K562 (cell line): ENCODE results near the gene CRABP2. TPM values are rescaled to one million over a fixed set of nuclear protein-coding genes. Genes with fewer than 3 reads are reported as not detected.

ENCODE experiments used
- EGR1 ChIP-seq: fragments of 450-650 bp; conservative IDR thresholded peaks from 2 replicates; pipeline ENCODE4 v1.6.1; 2017; ENCODE audit warnings: mild to moderate bottlenecking
- FOXK2 ChIP-seq, 2 experiments: fragments of 450-650 bp; IDR thresholded peaks in 1 of 2; conservative IDR thresholded peaks in 1 of 2; 2 replicates each; pipeline ENCODE4 v1.6.1; 2016; ENCODE audit warnings: low read depth in 2 of 2, mild to moderate bottlenecking in 1 of 2
- KDM5B ChIP-seq: fragments of 200-600 bp; sonication (generic); IDR thresholded peaks from 2 replicates; pipeline ENCODE4 v1.6.1; 2012; ENCODE audit warnings: low read depth, mild to moderate bottlenecking, moderate library complexity, low read length, control low read depth, inconsistent platforms; ENCODE audit not compliant: insufficient replicate concordance
- NCOR1 ChIP-seq: fragments of 450-650 bp; IDR thresholded peaks from 2 replicates; pipeline ENCODE4 v1.6.1; 2016; ENCODE audit warnings: mild to moderate bottlenecking, moderate library complexity
- ZKSCAN8 ChIP-seq: fragments of 200-800 bp; sonication (Bioruptor generic); IDR thresholded peaks from 2 replicates; pipeline ENCODE4 v1.6.1; 2016; ENCODE audit warnings: missing genetic modification characterization, missing compliant biosample characterization
- ZNF140 ChIP-seq: fragments of 250-450 bp; sonication (Bioruptor Pico); IDR thresholded peaks from 2 replicates; pipeline ENCODE4 v1.8.0; 2021; ENCODE audit warnings: moderate library complexity, mild to moderate bottlenecking, inconsistent platforms
- ZNF586 ChIP-seq: fragments of 450-650 bp; formaldehyde crosslinking; conservative IDR thresholded peaks from 2 replicates; pipeline ENCODE4 v1.4.0; 2020; ENCODE audit warnings: mild to moderate bottlenecking, moderate library complexity
- polyA plus RNA-seq, 8 experiments: library from polyadenylated mRNA; depleted of rRNA in 4 of 8; stranded (reverse) in 5 of 8; unstranded in 3 of 8; fragments of >200 nt; fragmentation: Nextera tagmentation in 2 of 8; fragmentation: Illumina TruSeq in 1 of 8; extraction: Ambion mirVana in 2 of 8; extraction: Trizol in 1 of 8; gene quantifications; 2 replicates each; pipeline versions ENCODE4 v1.2.1 to v1.2.3, GENCODE V29; 2011 to 2014; ENCODE audit warnings: inconsistent platforms in 1 of 8, missing spikeins in 1 of 8
- total RNA-seq, 7 experiments: library from RNA; depleted of rRNA in 6 of 7; stranded (reverse); fragments of >200 nt in 6 of 7; fragmentation: Illumina TruSeq in 2 of 7; extraction: Trizol in 2 of 7; gene quantifications; 2 replicates each; pipeline versions ENCODE4 v1.2.1 to v1.2.3, GENCODE V29; 2011 to 2021; ENCODE audit warnings: low replicate concordance in 1 of 7
- TF ChIP-seq, protein P1 (sequence below): fragments of 250-450 bp; sonication (Bioruptor Pico); IDR thresholded peaks from 2 replicates; pipeline ENCODE4 v1.4.0; 2020
- TF ChIP-seq, protein P2 (sequence below): fragments of 250-450 bp; sonication (Bioruptor Pico); IDR thresholded peaks from 2 replicates; pipeline ENCODE4 v1.8.0; 2021; ENCODE audit warnings: borderline replicate concordance, mild to moderate bottlenecking, moderate library complexity; ENCODE audit not compliant: poor library complexity, severe bottlenecking
- TF ChIP-seq, protein P3 (sequence below): fragments of 450-650 bp; formaldehyde crosslinking; IDR thresholded peaks from 2 replicates; pipeline ENCODE4 v1.4.0; 2020; ENCODE audit warnings: mild to moderate bottlenecking, moderate library complexity
- TF ChIP-seq, protein P4 (sequence below), 2 experiments: fragments of 450-650 bp; formaldehyde crosslinking in 1 of 2; IDR thresholded peaks; 2 replicates each; pipeline versions ENCODE4 v1.4.0 to v1.6.1; 2014 to 2020; ENCODE audit warnings: mild to moderate bottlenecking in 2 of 2, borderline replicate concordance in 1 of 2, low read depth in 1 of 2

Gene CRABP2
- total and polyA plus RNA-seq, 9 of the 15 experiments (the other 6 are each of a cell fraction or from before 2014, with no cell fraction given), result 0.30 to 2.5 (median 0.82) TPM

DNA sequence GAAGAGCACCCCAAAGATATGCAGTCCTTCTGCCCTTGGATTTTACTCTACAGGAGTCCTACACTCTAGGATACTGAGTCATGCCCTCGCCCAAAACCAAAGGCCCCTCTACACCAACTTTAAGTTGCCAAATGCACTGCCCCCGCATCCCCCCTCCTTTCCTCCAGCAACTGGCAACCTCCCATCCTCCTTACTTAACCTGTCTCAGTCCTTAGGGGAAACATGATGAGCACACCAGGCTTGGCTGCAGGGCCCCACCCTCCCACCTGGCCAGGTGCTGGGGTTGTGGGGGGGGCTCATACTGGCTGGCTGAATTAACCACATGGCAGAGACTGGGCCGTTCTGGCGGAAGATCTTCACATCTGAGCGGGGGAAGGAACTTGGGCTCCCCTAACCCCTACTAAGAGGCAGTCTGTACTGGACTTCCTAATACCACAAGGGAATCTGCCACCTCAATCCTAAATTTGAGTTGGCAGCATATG is 44.8 kb upstream of the CRABP2 start (continued):
- TF ChIP-seq, protein P1, sequence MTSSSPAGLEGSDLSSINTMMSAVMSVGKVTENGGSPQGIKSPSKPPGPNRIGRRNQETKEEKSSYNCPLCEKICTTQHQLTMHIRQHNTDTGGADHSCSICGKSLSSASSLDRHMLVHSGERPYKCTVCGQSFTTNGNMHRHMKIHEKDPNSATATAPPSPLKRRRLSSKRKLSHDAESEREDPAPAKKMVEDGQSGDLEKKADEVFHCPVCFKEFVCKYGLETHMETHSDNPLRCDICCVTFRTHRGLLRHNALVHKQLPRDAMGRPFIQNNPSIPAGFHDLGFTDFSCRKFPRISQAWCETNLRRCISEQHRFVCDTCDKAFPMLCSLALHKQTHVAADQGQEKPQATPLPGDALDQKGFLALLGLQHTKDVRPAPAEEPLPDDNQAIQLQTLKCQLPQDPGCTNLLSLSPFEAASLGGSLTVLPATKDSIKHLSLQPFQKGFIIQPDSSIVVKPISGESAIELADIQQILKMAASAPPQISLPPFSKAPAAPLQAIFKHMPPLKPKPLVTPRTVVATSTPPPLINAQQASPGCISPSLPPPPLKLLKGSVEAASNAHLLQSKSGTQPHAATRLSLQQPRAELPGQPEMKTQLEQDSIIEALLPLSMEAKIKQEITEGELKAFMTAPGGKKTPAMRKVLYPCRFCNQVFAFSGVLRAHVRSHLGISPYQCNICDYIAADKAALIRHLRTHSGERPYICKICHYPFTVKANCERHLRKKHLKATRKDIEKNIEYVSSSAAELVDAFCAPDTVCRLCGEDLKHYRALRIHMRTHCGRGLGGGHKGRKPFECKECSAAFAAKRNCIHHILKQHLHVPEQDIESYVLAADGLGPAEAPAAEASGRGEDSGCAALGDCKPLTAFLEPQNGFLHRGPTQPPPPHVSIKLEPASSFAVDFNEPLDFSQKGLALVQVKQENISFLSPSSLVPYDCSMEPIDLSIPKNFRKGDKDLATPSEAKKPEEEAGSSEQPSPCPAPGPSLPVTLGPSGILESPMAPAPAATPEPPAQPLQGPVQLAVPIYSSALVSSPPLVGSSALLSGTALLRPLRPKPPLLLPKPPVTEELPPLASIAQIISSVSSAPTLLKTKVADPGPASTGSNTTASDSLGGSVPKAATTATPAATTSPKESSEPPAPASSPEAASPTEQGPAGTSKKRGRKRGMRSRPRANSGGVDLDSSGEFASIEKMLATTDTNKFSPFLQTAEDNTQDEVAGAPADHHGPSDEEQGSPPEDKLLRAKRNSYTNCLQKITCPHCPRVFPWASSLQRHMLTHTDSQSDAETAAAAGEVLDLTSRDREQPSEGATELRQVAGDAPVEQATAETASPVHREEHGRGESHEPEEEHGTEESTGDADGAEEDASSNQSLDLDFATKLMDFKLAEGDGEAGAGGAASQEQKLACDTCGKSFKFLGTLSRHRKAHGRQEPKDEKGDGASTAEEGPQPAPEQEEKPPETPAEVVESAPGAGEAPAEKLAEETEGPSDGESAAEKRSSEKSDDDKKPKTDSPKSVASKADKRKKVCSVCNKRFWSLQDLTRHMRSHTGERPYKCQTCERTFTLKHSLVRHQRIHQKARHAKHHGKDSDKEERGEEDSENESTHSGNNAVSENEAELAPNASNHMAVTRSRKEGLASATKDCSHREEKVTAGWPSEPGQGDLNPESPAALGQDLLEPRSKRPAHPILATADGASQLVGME (CRISPR knock-in tag), result no peak
- TF ChIP-seq, protein P2, sequence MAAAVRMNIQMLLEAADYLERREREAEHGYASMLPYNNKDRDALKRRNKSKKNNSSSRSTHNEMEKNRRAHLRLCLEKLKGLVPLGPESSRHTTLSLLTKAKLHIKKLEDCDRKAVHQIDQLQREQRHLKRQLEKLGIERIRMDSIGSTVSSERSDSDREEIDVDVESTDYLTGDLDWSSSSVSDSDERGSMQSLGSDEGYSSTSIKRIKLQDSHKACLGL (CRISPR knock-in tag), result no peak
- no peak for TF ChIP-seq ZNF140 (CRISPR knock-in tag)
- no peak for TF ChIP-seq NCOR1
- TF ChIP-seq ZKSCAN8, result no peak
- peak; percentile 49 for TF ChIP-seq KDM5B
- TF ChIP-seq, protein P3, sequence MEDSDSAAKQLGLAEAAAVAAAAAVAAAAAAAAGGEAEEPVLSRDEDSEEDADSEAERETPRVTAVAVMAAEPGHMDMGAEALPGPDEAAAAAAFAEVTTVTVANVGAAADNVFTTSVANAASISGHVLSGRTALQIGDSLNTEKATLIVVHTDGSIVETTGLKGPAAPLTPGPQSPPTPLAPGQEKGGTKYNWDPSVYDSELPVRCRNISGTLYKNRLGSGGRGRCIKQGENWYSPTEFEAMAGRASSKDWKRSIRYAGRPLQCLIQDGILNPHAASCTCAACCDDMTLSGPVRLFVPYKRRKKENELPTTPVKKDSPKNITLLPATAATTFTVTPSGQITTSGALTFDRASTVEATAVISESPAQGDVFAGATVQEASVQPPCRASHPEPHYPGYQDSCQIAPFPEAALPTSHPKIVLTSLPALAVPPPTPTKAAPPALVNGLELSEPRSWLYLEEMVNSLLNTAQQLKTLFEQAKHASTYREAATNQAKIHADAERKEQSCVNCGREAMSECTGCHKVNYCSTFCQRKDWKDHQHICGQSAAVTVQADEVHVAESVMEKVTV (CRISPR knock-in tag), result no peak
- no peak for TF ChIP-seq FOXK2 (conservative IDR thresholded peaks at IDR 0.05 in 1 of 2, IDR thresholded peaks at IDR 0.05 in 1 of 2; ENCODE audit: low read depth in 2 of 2)
- TF ChIP-seq EGR1, result peak; percentile 72
- TF ChIP-seq ZNF586 (CRISPR knock-in tag), result no peak
- TF ChIP-seq, protein P4, sequence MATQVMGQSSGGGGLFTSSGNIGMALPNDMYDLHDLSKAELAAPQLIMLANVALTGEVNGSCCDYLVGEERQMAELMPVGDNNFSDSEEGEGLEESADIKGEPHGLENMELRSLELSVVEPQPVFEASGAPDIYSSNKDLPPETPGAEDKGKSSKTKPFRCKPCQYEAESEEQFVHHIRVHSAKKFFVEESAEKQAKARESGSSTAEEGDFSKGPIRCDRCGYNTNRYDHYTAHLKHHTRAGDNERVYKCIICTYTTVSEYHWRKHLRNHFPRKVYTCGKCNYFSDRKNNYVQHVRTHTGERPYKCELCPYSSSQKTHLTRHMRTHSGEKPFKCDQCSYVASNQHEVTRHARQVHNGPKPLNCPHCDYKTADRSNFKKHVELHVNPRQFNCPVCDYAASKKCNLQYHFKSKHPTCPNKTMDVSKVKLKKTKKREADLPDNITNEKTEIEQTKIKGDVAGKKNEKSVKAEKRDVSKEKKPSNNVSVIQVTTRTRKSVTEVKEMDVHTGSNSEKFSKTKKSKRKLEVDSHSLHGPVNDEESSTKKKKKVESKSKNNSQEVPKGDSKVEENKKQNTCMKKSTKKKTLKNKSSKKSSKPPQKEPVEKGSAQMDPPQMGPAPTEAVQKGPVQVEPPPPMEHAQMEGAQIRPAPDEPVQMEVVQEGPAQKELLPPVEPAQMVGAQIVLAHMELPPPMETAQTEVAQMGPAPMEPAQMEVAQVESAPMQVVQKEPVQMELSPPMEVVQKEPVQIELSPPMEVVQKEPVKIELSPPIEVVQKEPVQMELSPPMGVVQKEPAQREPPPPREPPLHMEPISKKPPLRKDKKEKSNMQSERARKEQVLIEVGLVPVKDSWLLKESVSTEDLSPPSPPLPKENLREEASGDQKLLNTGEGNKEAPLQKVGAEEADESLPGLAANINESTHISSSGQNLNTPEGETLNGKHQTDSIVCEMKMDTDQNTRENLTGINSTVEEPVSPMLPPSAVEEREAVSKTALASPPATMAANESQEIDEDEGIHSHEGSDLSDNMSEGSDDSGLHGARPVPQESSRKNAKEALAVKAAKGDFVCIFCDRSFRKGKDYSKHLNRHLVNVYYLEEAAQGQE (IDR thresholded peaks at IDR 0.05; ENCODE audit: borderline replicate concordance), result no peak
- TF ChIP-seq, protein P4 (CRISPR knock-in tag; IDR thresholded peaks at IDR 0.05; ENCODE audit: low read depth), result no peak
